WTC11 (cell line): Measurements from ENCODE around the gene KHDC4.

Source experiments
- CTCF ChIP-seq: fragments of 200-600 bp; IDR thresholded peaks from 2 replicates; pipeline ENCODE4 v1.8.0; 2022; ENCODE audit warnings: antibody characterized with exemption
- FOXJ3 ChIP-seq: sonication (generic); formaldehyde crosslinking; IDR thresholded peaks from 2 replicates; pipeline ENCODE4 v1.9.0; 2021; ENCODE audit warnings: missing genetic modification reagents, mild to moderate bottlenecking, borderline replicate concordance
- JUN ChIP-seq: sonication (generic); formaldehyde crosslinking; IDR thresholded peaks from 2 replicates; pipeline ENCODE4 v1.8.0; 2023; ENCODE audit warnings: mild to moderate bottlenecking, missing genetic modification reagents
- KAT7 ChIP-seq: sonication (generic); formaldehyde crosslinking; IDR thresholded peaks from 2 replicates; pipeline ENCODE4 v1.8.1; 2023; ENCODE audit warnings: missing genetic modification reagents, mild to moderate bottlenecking, borderline replicate concordance
- MYBL2 ChIP-seq: sonication (generic); formaldehyde crosslinking; IDR thresholded peaks from 2 replicates; pipeline ENCODE4 v1.8.1; 2023; ENCODE audit warnings: mild to moderate bottlenecking, moderate library complexity, missing genetic modification reagents
- NFYB ChIP-seq: sonication (generic); formaldehyde crosslinking; conservative IDR thresholded peaks from 2 replicates; pipeline ENCODE4 v1.8.0; 2022; ENCODE audit warnings: low read depth, missing genetic modification reagents
- NR1H2 ChIP-seq: sonication (generic); formaldehyde crosslinking; IDR thresholded peaks from 2 replicates; pipeline ENCODE4 v1.9.0; 2021; ENCODE audit warnings: mild to moderate bottlenecking, moderate library complexity, missing genetic modification reagents
- NR2C2 ChIP-seq: sonication (generic); formaldehyde crosslinking; IDR thresholded peaks from 2 replicates; pipeline ENCODE4 v1.8.0; 2022; ENCODE audit warnings: mild to moderate bottlenecking, missing genetic modification reagents
- RELA ChIP-seq: sonication (generic); formaldehyde crosslinking; IDR thresholded peaks from 2 replicates; pipeline ENCODE4 v1.8.1; 2022; ENCODE audit warnings: missing genetic modification reagents, mild to moderate bottlenecking, borderline replicate concordance
- SMAD3 ChIP-seq: sonication (generic); formaldehyde crosslinking; IDR thresholded peaks from 2 replicates; pipeline ENCODE4 v1.8.0; 2022; ENCODE audit warnings: missing genetic modification reagents, mild to moderate bottlenecking, borderline replicate concordance
- SP1 ChIP-seq: sonication (generic); formaldehyde crosslinking; conservative IDR thresholded peaks from 2 replicates; pipeline ENCODE4 v1.8.1; 2022; ENCODE audit warnings: missing genetic modification reagents
- TEAD4 ChIP-seq: sonication (generic); formaldehyde crosslinking; IDR thresholded peaks from 2 replicates; pipeline ENCODE4 v1.8.0; 2022; ENCODE audit warnings: mild to moderate bottlenecking, missing genetic modification reagents
- TF ChIP-seq, protein P1 (sequence below): sonication (generic); formaldehyde crosslinking; IDR thresholded peaks from 2 replicates; pipeline ENCODE4 v1.8.0; 2022; ENCODE audit warnings: mild to moderate bottlenecking, missing genetic modification reagents
- TF ChIP-seq, protein P2 (sequence below): sonication (generic); formaldehyde crosslinking; IDR thresholded peaks from 2 replicates; pipeline ENCODE4 v1.8.0; 2023; ENCODE audit warnings: missing genetic modification reagents

GRCh38 chr1:155925506-155925905, 8.7 kb downstream of the KHDC4 start:
- TF ChIP-seq JUN (CRISPR knock-in tag): no peak
- no peak for TF ChIP-seq SP1 (CRISPR knock-in tag)
- TF ChIP-seq, protein P1, sequence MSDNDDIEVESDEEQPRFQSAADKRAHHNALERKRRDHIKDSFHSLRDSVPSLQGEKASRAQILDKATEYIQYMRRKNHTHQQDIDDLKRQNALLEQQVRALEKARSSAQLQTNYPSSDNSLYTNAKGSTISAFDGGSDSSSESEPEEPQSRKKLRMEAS (CRISPR knock-in tag): no peak
- TF ChIP-seq TEAD4 (CRISPR knock-in tag): no peak
- TF ChIP-seq CTCF: no peak
- TF ChIP-seq FOXJ3: no peak
- no peak for TF ChIP-seq KAT7 (CRISPR knock-in tag)
- TF ChIP-seq RELA: no peak
- TF ChIP-seq NR2C2 (CRISPR knock-in tag): no peak
- TF ChIP-seq, protein P2, sequence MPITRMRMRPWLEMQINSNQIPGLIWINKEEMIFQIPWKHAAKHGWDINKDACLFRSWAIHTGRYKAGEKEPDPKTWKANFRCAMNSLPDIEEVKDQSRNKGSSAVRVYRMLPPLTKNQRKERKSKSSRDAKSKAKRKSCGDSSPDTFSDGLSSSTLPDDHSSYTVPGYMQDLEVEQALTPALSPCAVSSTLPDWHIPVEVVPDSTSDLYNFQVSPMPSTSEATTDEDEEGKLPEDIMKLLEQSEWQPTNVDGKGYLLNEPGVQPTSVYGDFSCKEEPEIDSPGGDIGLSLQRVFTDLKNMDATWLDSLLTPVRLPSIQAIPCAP (CRISPR knock-in tag): no peak
- no peak for TF ChIP-seq NFYB (CRISPR knock-in tag)
- TF ChIP-seq NR1H2 (CRISPR knock-in tag): no peak
- TF ChIP-seq MYBL2 (CRISPR knock-in tag): no peak
- TF ChIP-seq SMAD3 (CRISPR knock-in tag): no peak
